Brain microvascular endothelial cell (primary cell): ENCODE data around the gene TMPRSS4.

Experiments
- DNase-seq: peaks from one replicate; pipeline ENCODE4 v3.0.0-alpha.2; 2020
- H3K27ac ChIP-seq: fragments of 250-450 bp; sonication (Bioruptor Pico); 2 replicates; pipeline ENCODE4 v1.5.1; 2020; ENCODE audit warnings: mild to moderate bottlenecking, moderate library complexity
- H3K27me3 ChIP-seq: fragments of 250-450 bp; sonication (Bioruptor Pico); replicated peaks from 2 replicates; pipeline ENCODE4 v1.5.1; 2020; ENCODE audit warnings: mild to moderate bottlenecking
- H3K36me3 ChIP-seq: fragments of 250-450 bp; sonication (Bioruptor Pico); replicated peaks from 2 replicates; pipeline ENCODE4 v1.5.1; 2020; ENCODE audit warnings: mild to moderate bottlenecking
- H3K4me3 ChIP-seq: 2 replicates; pipeline ENCODE4 v1.5.1; 2011; ENCODE audit warnings: low read depth, mild to moderate bottlenecking, control low read depth, low read length, moderate library complexity
- CTCF ChIP-seq: IDR thresholded peaks from 2 replicates; pipeline ENCODE4 v1.5.1; 2011; ENCODE audit warnings: low read depth, mild to moderate bottlenecking, moderate library complexity, low read length, control low read depth, inconsistent platforms; ENCODE audit errors: missing control alignments
- in situ Hi-C: cut with HindIII; loops from 2 replicates; pipeline ENCODE4 v1.10.0; 2017; ENCODE audit warnings: low sequenced_read_pairs, low pct_ligation_motif_present

The TMPRSS4 gene

GRCh38 chr11:118054712-118055640 is 21.9 kb upstream of the TMPRSS4 start:
- no peak for TF ChIP-seq CTCF
- no peak for DNase-seq
- in situ Hi-C loops = no loop called here

GRCh38 chr11:118055966-118056365 is 20.9 kb upstream of the TMPRSS4 start:
- no peaks in the 10 kb centered on the region for H3K36me3 ChIP-seq
- DNase-seq = no peak
- no peaks in the 10 kb centered on the region for H3K27me3 ChIP-seq
- H3K4me3 ChIP-seq = no peak overlapping the region
- in situ Hi-C loops = no loop called here
- no peak overlapping the region for H3K27ac ChIP-seq
- no peak for TF ChIP-seq CTCF

More at GRCh38 chr11:118054712-118055640, 21.9 kb upstream of the TMPRSS4 start:
- no peak overlapping the region for H3K4me3 ChIP-seq
- H3K27me3 ChIP-seq = no peaks in the 10 kb centered on the region
- no peaks in the 10 kb centered on the region for H3K36me3 ChIP-seq
- no peak overlapping the region for H3K27ac ChIP-seq

GRCh38 chr11:118056806-118057205 is 20.1 kb upstream of the TMPRSS4 start:
- no peak for TF ChIP-seq CTCF
- in situ Hi-C loops = no loop called here
- Histone ChIP-seq H3K27ac (no peak overlapping the region), H3K36me3 (no peaks in the 10 kb centered on the region), H3K27me3 (no peaks in the 10 kb centered on the region), H3K4me3 (no peak overlapping the region)
- no peak for DNase-seq

- no peak overlapping the region for H3K27ac ChIP-seq
- no peaks in the 10 kb centered on the region for H3K27me3 ChIP-seq
- DNase-seq = no peak
- in situ Hi-C loops = no loop called here
- no peak for TF ChIP-seq CTCF
- H3K36me3 ChIP-seq = no peaks in the 10 kb centered on the region
- H3K4me3 ChIP-seq = no peak overlapping the region
Measured at GRCh38 chr11:118057251-118058145, 19.4 kb upstream of the TMPRSS4 start.

- H3K4me3 ChIP-seq = no peak overlapping the region
- H3K27ac ChIP-seq = no peak overlapping the region
- in situ Hi-C loops = no loop called here
- no peak for DNase-seq
- TF ChIP-seq CTCF = no peak
- H3K27me3 ChIP-seq = no peaks in the 10 kb centered on the region
- H3K36me3 ChIP-seq = no peaks in the 10 kb centered on the region
Measured at GRCh38 chr11:118058311-118059245, 18.3 kb upstream of the TMPRSS4 start.
